PC-3 (cell line): ENCODE measurements around the gene SAMD10. TPM values are rescaled to one million over a fixed set of nuclear protein-coding genes. Genes with fewer than 3 reads are reported as not detected.

ENCODE experiments used
- ATAC-seq: fragments of 200-7000 bp; cut with Tn5 transposase; 2 replicates; pipeline ENCODE4 v1.9.1; 2020; ENCODE audit warnings: mild to moderate bottlenecking, moderate library complexity
- BruUV-seq: library from RNA; stranded (reverse); fragments of 400-500 nt; replicated peaks from 2 replicates; lab custom pipeline; 2021; lab: Mats Ljungman, UMichigan
- CTCF ChIA-PET: fragments of 300-600 bp; sonication (Branson Sonifier 250); formaldehyde crosslinking; loops from one replicate; lab custom pipeline; 2022; ENCODE audit warnings: antibody characterized with exemption; lab: Charles Lee
- POLR2A ChIA-PET: fragments of 300-600 bp; sonication (Branson Sonifier 250); formaldehyde crosslinking; loops from one replicate; lab custom pipeline; 2022; ENCODE audit warnings: antibody characterized with exemption; ENCODE audit not compliant: unreplicated experiment; lab: Charles Lee
- DNase-seq: peaks from one replicate; pipeline ENCODE4 v3.0.0-alpha.2; 2015
- H2AFZ ChIP-seq: fragments of 300-600 bp; sonication (generic); 2 replicates; pipeline ENCODE4 v1.6.0; 2016; ENCODE audit warnings: antibody characterized with exemption, low read length
- H3F3A ChIP-seq: fragments of 300-600 bp; sonication (generic); one replicate; pipeline ENCODE4 v1.6.0; 2017; ENCODE audit warnings: antibody characterized with exemption, low read length, control low read depth, mild to moderate bottlenecking; ENCODE audit not compliant: unreplicated experiment
- H3K27ac ChIP-seq: fragments of 300-600 bp; sonication (generic); 2 replicates; pipeline ENCODE4 v1.5.1; 2016; ENCODE audit warnings: mild to moderate bottlenecking, low read length
- H3K27me3 ChIP-seq: fragments of 300-600 bp; sonication (generic); 2 replicates; pipeline ENCODE4 v1.6.1; 2016; ENCODE audit warnings: low read length, mixed read lengths
- H3K36me3 ChIP-seq: fragments of 300-600 bp; sonication (generic); 2 replicates; pipeline ENCODE4 v1.6.1; 2016; ENCODE audit warnings: low read depth, mixed run types, low read length, mixed read lengths
- H3K4me1 ChIP-seq: fragments of 300-600 bp; sonication (generic); 2 replicates; pipeline ENCODE4 v1.5.1; 2016; ENCODE audit warnings: low read length; ENCODE audit not compliant: insufficient read depth
- H3K4me2 ChIP-seq: fragments of 300-600 bp; sonication (generic); 2 replicates; pipeline ENCODE4 v1.6.0; 2016; ENCODE audit warnings: low read length
- H3K4me3 ChIP-seq: fragments of 300-600 bp; sonication (generic); 2 replicates; pipeline ENCODE4 v1.5.1; 2016; ENCODE audit warnings: mild to moderate bottlenecking, low read length, mixed read lengths
- H3K79me2 ChIP-seq: fragments of 300-600 bp; sonication (generic); 2 replicates; pipeline ENCODE4 v1.6.1; 2017; ENCODE audit warnings: low read length, mixed read lengths
- H3K9ac ChIP-seq: fragments of 300-600 bp; sonication (generic); 2 replicates; pipeline ENCODE4 v1.6.0; 2016; ENCODE audit warnings: mild to moderate bottlenecking, low read length
- H3K9me2 ChIP-seq: fragments of 300-600 bp; sonication (generic); replicated peaks from 2 replicates; pipeline ENCODE4 v1.6.1; 2016; ENCODE audit warnings: mixed run types, low read length, mixed read lengths
- H3K9me3 ChIP-seq: fragments of 300-600 bp; sonication (generic); 2 replicates; pipeline ENCODE4 v1.6.1; 2016; ENCODE audit warnings: low read length, mixed read lengths
- H4K20me1 ChIP-seq: fragments of 300-600 bp; sonication (generic); 2 replicates; pipeline ENCODE4 v1.6.1; 2016; ENCODE audit warnings: low read length, mixed read lengths
- CTCF ChIP-seq: fragments of 300-600 bp; sonication (generic); conservative IDR thresholded peaks from 2 replicates; pipeline ENCODE4 v1.5.1; 2017; ENCODE audit warnings: antibody characterized with exemption, low read depth, mild to moderate bottlenecking, low read length
- EZH2 ChIP-seq: fragments of 300-600 bp; sonication (generic); IDR thresholded peaks from one replicate; pipeline ENCODE4 v1.6.1; 2017; ENCODE audit warnings: antibody characterized with exemption, mild to moderate bottlenecking, low read length; ENCODE audit not compliant: unreplicated experiment
- EZH2phosphoT487 ChIP-seq: fragments of 300-600 bp; sonication (generic); IDR thresholded peaks from 2 replicates; pipeline ENCODE4 v1.6.1; 2018; ENCODE audit warnings: mild to moderate bottlenecking, antibody characterized with exemption, low read length, borderline replicate concordance
- intact Hi-C: fragments of 100-400 bp; cut with micrococcal nuclease; formaldehyde crosslinking; loops from 2 replicates; pipeline ENCODE4 v1.9.0; 2023
- total RNA-seq: library from RNA; depleted of rRNA; stranded (reverse); fragments of >200 nt; gene quantifications from 2 replicates; pipeline ENCODE4 v1.2.3, GENCODE V29; 2014

SAMD10 gene
- total RNA-seq, 1 experiment from 2014 or later: 7.4 TPM

DNA sequence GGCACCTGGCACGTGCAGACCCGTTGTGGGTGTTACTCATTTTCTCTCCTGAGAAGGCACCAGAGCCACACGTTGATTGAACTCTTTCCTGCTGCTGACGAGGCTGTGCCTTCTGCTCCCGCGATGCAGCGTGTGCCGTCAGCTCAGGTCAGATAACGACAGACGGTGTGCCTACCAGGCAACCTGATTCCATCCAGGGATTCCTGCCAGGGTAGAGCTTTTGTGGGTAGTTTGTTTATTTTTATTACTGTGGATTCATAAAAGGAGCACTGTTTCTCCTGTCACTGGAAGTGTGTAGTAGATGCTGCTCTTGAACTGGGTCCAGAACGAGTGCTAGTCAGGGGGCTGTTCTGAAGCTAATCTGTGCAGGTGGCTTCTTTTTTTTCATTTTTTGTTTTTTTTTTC is 22.2 kb upstream of the SAMD10 start:
- H3K27ac ChIP-seq: no peak overlapping the region
- TF ChIP-seq EZH2: no peak
- TF ChIP-seq EZH2phosphoT487: no peak
- no peak for TF ChIP-seq CTCF
- no peaks in the 10 kb centered on the region for H4K20me1 ChIP-seq
- H3K4me1 ChIP-seq: no peaks in the 10 kb centered on the region
- no TSS peak for BruUV-seq
- no peak overlapping the region for H3K4me3 ChIP-seq
- no peak overlapping the region for H2AFZ ChIP-seq
- 0 out of 2 replicates have a peak, but pooled peaks cover 5% of the 10 kb centered on the region for H3K79me2 ChIP-seq
- H3K9me3 ChIP-seq: no peaks in the 10 kb centered on the region
- H3K4me2 ChIP-seq: no peak overlapping the region
- intact Hi-C loops: no loop called here
- ATAC-seq (peak; percentile 78), DNase-seq (no peak)
- H3K9ac ChIP-seq: no peak overlapping the region
- CTCF ChIA-PET: interaction anchor here (1.1 kb wide), 1 partner anchor 37 kb away, joined by 3 read pairs; no protein-coding TSS in a partner anchor
- no peaks in the 10 kb centered on the region for H3K9me2 ChIP-seq
- POLR2A ChIA-PET: interaction anchor here (0.6 kb wide), 1 partner anchor 21 kb away, joined by 3 read pairs; the partner anchor contains the start of gene PRPF6
- H3F3A ChIP-seq: no peaks in the 10 kb centered on the region
- peaks cover 62% of the 10 kb centered on the region for H3K36me3 ChIP-seq
- H3K27me3 ChIP-seq: no peaks in the 10 kb centered on the region

DNA sequence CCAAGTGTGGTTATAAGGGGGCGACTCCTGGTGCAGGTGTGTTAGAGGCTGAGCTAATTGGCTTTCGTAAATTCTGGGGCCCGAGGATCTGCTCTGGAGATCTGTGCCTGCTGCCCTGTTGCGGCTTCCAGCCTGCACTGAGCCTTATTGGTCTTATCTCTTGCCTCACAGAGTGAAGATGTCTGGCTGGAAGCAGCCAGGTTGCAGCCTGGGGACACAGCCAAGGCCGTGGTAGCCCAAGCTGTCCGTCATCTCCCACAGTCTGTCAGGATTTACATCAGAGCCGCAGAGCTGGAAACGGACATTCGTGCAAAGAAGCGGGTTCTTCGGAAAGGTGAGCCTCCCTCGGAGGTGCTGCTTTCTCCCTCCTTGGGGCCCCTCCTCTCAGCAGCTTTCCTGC is 21.5 kb upstream of the SAMD10 start:
- Histone ChIP-seq H3K27ac (no peak overlapping the region), H4K20me1 (no peaks in the 10 kb centered on the region), H3K9ac (no peak overlapping the region), H3K79me2 (0 out of 2 replicates have a peak, but pooled peaks cover 5% of the 10 kb centered on the region), H3F3A (no peaks in the 10 kb centered on the region), H3K4me3 (no peak overlapping the region), H3K4me2 (no peak overlapping the region), H3K9me3 (no peaks in the 10 kb centered on the region), H3K27me3 (no peaks in the 10 kb centered on the region), H3K4me1 (no peaks in the 10 kb centered on the region), H2AFZ (no peak overlapping the region), H3K9me2 (no peaks in the 10 kb centered on the region), H3K36me3 (peaks cover 63% of the 10 kb centered on the region)
- POLR2A ChIA-PET: no interaction called here
- no peak for ATAC-seq
- no TSS peak for BruUV-seq
- TF ChIP-seq EZH2 (no peak), EZH2phosphoT487 (no peak), CTCF (no peak)
- intact Hi-C loops: no loop called here
- no peak for DNase-seq
- CTCF ChIA-PET: interaction anchor here (1.1 kb wide), 1 partner anchor 38 kb away, joined by 3 read pairs; no protein-coding TSS in a partner anchor

- Histone ChIP-seq H3K4me3 (no peak overlapping the region), H3K9me3 (no peaks in the 10 kb centered on the region), H3K4me2 (peak overlapping the region; percentile 96; the same call in 1 of the 2 replicates), H4K20me1 (no peaks in the 10 kb centered on the region), H3K27me3 (no peaks in the 10 kb centered on the region), H3F3A (peaks cover 3% of the 10 kb centered on the region), H3K9me2 (no peaks in the 10 kb centered on the region), H3K9ac (no peak overlapping the region), H3K36me3 (peaks cover 23% of the 10 kb centered on the region), H2AFZ (no peak overlapping the region), H3K27ac (no peak overlapping the region), H3K4me1 (peaks cover 22% of the 10 kb centered on the region), H3K79me2 (peaks cover 33% of the 10 kb centered on the region)
- intact Hi-C loops: no loop called here
- no TSS peak for BruUV-seq
- no peak for ATAC-seq
- ChIA-PET CTCF (no interaction called here), POLR2A (no interaction called here)
- TF ChIP-seq EZH2 (no peak), EZH2phosphoT487 (no peak), CTCF (no peak)
- DNase-seq: no peak
These were observed 3.5 kb upstream of the SAMD10 start for GRCh38 chr20:63982937-63983336.
